ENCODE data around the gene UNC13C.

DNA sequence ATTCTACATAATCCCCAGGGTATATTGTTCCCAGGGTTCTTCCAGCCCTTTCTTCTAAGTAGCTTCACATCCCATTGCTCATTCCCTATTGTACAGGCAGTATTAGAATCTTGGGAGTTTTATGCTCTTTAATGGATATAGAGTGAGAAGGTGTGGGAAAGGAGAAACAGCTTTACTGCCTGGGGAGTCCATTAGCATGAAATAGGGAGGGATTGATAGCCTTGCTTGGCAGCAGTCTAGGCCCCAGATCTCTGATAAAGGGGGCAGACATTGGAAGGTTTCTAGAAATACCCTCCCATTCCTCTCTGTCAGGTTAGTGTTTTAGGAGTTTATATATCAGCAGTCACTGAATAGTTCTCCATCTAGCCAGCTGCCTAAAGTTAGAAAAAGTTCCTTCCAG lies 334.3 kb downstream of the UNC13C start:
- no peak for TF ChIP-seq TAF1 (IDR thresholded peaks at IDR 0.05; ENCODE audit: borderline replicate concordance, low read depth, low read length)
- no peak for TF ChIP-seq POLR2AphosphoS5 (IDR thresholded peaks at IDR 0.05; ENCODE audit: low read depth, low read length)
- TF ChIP-seq POLR2A (IDR thresholded peaks at IDR 0.05; ENCODE audit: low read depth, low read length), result no peak

Data from GM12892 (cell line).